Fibroblast of villous mesenchyme (primary cell): ENCODE data around the gene CACNA1C. TPM values are rescaled to one million over a fixed set of nuclear protein-coding genes. Genes with fewer than 3 reads are reported as not detected.

ENCODE experiments used
- DNase-seq: peaks from one replicate; pipeline ENCODE4 v3.0.0-alpha.2; 2010; ENCODE audit warnings: low read depth
- H3K4me3 ChIP-seq: 2 replicates; pipeline ENCODE4 v1.5.1; 2011; ENCODE audit warnings: low read depth, mild to moderate bottlenecking, low read length
- CTCF ChIP-seq: IDR thresholded peaks from 2 replicates; pipeline ENCODE4 v1.5.1; 2012; ENCODE audit warnings: low read depth, mild to moderate bottlenecking, low read length; ENCODE audit not compliant: insufficient read depth
- total RNA-seq: library from RNA; depleted of rRNA; stranded (reverse); fragments of >200 nt; gene quantifications from 2 replicates; pipeline ENCODE4 v1.2.3, GENCODE V29; 2012

CACNA1C gene
- total RNA-seq, 1 donor = 11.7 TPM

GRCh38 chr12:2520722-2521246 lies 468.0 kb downstream of the CACNA1C start:
- H3K4me3 ChIP-seq = no peak overlapping the region
- no peak for DNase-seq
- no peak for TF ChIP-seq CTCF

DNA sequence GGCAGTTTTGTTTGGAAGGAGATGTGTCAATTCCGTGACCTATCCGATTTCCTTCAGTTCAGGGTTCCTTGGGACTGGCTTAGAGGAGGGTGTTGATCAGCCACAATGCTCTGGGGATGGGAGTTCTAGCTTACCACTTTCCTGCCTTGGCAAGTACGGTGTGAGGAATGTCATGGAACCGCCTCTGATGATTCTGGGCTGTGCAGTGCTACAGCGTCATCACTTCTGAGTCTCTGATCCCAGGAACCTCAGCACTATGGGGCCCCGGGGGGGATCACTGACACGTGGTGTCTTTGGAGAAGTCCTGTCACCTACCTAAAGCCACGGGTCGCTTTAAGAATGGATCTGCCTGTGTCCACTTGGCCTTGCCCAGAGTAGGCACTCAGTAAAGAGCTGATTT lies 470.5 kb downstream of the CACNA1C start:
- no peak for DNase-seq
- no peak overlapping the region for H3K4me3 ChIP-seq
- no peak for TF ChIP-seq CTCF

GRCh38 chr12:2523844-2524243 lies 471.1 kb downstream of the CACNA1C start:
- no peak overlapping the region for H3K4me3 ChIP-seq
- no peak for DNase-seq
- TF ChIP-seq CTCF = no peak

DNA sequence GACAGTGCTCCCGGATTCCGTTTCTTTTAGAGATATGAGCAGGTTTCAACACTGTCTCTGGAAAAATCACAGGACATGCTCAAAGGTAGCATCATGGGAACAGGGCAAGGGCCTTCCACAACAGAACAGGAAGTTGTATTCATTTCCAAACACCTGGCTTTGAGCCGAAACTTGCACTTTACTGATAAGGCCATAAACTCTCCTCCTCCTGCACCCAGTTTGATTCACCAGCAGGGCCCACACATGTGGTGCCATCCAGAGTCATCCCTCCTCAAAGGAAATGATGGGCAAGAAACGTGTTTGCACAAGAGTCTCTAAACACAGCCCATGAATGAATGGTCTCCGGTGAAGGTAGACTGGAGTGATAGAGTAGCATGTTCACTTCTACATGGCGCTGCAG lies 473.6 kb downstream of the CACNA1C start:
- no peak for TF ChIP-seq CTCF
- DNase-seq = no peak
- H3K4me3 ChIP-seq = no peak overlapping the region

DNA sequence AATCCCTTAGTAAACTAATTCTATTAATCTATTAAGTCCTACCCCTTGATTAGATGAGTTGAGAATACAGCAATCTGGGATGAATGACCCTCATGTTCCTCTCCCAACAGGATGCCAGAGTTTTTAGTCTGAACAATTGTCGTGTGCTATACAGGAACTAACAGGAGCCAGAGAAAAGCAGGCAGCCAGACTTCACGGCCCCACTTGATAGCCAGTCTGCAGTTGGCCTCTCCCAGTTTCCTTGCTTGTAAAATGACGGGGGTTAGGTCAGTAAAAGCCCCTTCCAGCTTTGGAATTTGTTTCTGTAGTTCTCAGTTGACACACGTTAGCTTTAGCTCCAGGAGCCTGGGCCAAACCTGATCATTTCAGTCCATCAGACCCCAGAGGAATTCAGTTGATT lies 475.2 kb downstream of the CACNA1C start:
- no peak for DNase-seq
- H3K4me3 ChIP-seq = no peak overlapping the region
- no peak for TF ChIP-seq CTCF

- no peak overlapping the region for H3K4me3 ChIP-seq
- TF ChIP-seq CTCF = no peak
- DNase-seq = no peak
Observed at GRCh38 chr12:2529807-2530206, 477.0 kb downstream of the CACNA1C start.

DNA sequence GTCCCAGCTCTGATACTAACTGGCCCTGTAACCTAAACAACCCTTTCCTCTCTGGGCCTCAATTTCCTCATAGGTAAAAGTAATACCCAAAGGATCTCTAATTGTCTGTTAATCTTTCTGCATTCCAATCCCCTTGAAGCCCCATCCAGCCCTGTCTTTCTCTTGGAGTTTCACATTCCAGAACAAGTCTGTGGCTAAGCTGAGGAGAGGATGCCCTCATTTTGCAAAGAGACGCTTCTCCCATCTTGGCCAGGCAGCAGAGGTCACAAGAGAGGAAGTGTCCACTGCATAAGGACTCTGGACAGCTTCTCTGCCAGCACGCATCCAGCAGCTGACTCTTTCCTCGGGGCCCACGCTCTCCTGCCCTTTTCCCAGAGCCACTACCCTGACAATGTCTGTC lies 478.6 kb downstream of the CACNA1C start:
- no peak overlapping the region for H3K4me3 ChIP-seq
- DNase-seq = no peak
- no peak for TF ChIP-seq CTCF
